ENCODE results near the gene CCDC170. TPM values are rescaled to one million over a fixed set of nuclear protein-coding genes. Genes with fewer than 3 reads are reported as not detected.

The CCDC170 gene
- total RNA-seq, 1 experiment from 2014 or later = 0.12 TPM

DNA sequence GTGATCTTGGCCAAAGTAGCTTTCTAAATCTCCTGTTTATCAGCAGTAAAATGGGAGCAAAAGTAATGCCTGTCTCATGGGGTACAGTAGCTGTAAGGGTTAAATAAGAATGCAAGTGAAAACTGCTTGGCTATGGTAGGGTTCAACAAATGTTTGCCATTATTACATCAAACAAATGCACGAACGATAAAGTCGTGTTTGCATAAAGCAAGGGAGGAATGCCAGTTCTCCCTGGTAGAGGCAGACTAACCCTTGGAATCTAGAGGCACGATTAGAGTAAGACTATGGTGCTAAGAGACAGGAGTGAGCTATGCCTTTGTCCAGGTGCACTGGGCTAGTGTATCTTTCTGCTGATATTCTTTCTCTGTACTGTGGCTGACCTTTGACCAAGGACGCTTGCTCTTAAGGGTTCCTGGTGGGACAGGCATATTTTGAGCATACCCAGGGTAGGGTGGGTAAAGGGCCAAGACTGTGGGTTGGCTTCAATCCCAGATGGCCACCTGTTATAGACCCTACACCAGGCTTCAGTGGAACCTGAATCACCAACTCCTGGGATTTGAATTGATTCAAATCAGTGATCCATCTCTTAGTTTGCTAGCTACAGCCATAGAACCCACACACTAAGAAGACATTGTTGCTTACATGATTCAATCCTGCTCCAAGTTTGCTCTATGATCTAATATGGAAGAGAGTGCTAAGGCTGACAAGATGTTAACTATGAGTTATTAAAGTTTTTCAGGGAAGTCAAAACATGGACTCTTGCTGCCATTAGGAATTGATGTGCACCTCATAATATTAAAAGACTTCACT lies 139.9 kb downstream of the CCDC170 start:
- no peak for DNase-seq (ENCODE audit: low read depth, low spot score)
- H2AFZ ChIP-seq (ENCODE audit: low read depth, low read length, poor library complexity, severe bottlenecking) = no peak overlapping the region
- ChIA-PET POLR2A (no interaction called here), RAD21 (ENCODE audit: low non-redundant PET in 1 of 2, low total read pairs in 2 of 2, uncharacterized antibody in 2 of 2, unreplicated experiment in 2 of 2) (no interaction called here), CTCF (no interaction called here)
- intact Hi-C loops (cut with micrococcal nuclease) = no loop called here
- no peak overlapping the region for H3K9ac ChIP-seq (ENCODE audit: low read length)
- H3K79me2 ChIP-seq (ENCODE audit: insufficient read depth, low read length) = no peaks in the 10 kb centered on the region
- H3K9me3 ChIP-seq (ENCODE audit: control insufficient read depth in 1 of 2, insufficient read depth in 1 of 2, low read depth in 1 of 2, low read length in 2 of 2) = no peaks in the 10 kb centered on the region
- TF ChIP-seq ZNF274 (IDR thresholded peaks at IDR 0.05; ENCODE audit: low read depth, low read length) (no peak), FOSL1 (IDR thresholded peaks at IDR 0.05; ENCODE audit: low read depth) (no peak), MAX (IDR thresholded peaks at IDR 0.05) (no peak), ELF1 (IDR thresholded peaks at IDR 0.05; ENCODE audit: borderline replicate concordance, low read depth) (no peak), ZFX (IDR thresholded peaks at IDR 0.05) (no peak), JUND (IDR thresholded peaks at IDR 0.05) (no peak), TCF7L2 (IDR thresholded peaks at IDR 0.05; ENCODE audit: borderline replicate concordance, extremely low read depth, insufficient read depth, insufficient read length) (no peak), ZBTB33 (IDR thresholded peaks at IDR 0.05; ENCODE audit: extremely low read depth, insufficient replicate concordance, low read length) (no peak), SP1 (IDR thresholded peaks at IDR 0.05; ENCODE audit: low read depth) (no peak)
- H3K27ac ChIP-seq (ENCODE audit: low read depth, low read length) = no peak overlapping the region
- H4K20me1 ChIP-seq (ENCODE audit: insufficient read depth) = no peaks in the 10 kb centered on the region
- ATAC-seq = no peak
- H3K4me2 ChIP-seq (ENCODE audit: low read length) = no peak overlapping the region
- H3K36me3 ChIP-seq (ENCODE audit: control insufficient read depth in 1 of 2, insufficient read depth in 2 of 2, low read length in 2 of 2) = no peaks in the 10 kb centered on the region
- no TSS peak for BruUV-seq (replicated peaks)
- no peak overlapping the region for H3K4me3 ChIP-seq (replicated peaks in 1 of 2; ENCODE audit: low read depth in 1 of 2, low read length in 2 of 2)
- H3K4me1 ChIP-seq (ENCODE audit: control insufficient read depth in 1 of 2, insufficient read depth in 2 of 2, low read length in 2 of 2) = peaks cover 2 to 10% of the 10 kb centered on the region in 2 experiments
- H3K27me3 ChIP-seq (ENCODE audit: insufficient read depth, low read length) = no peaks in the 10 kb centered on the region
- H3K9me2 ChIP-seq (ENCODE audit: insufficient read depth) = no peaks in the 10 kb centered on the region
